ENCODE results near the gene PKN2. TPM values are rescaled to one million over a fixed set of nuclear protein-coding genes. Genes with fewer than 3 reads are reported as not detected.
A peak's percentile ranks its signal among the peaks of the same experiment; 100 is the strongest.

The PKN2 gene
- total RNA-seq, 2 experiments from 2014 or later = 16.4 to 24.9 TPM

- peaks cover 4% of the 10 kb centered on the region for H3K36me3 Mint-ChIP-seq (ENCODE audit: low read depth)
- H3K4me1 Mint-ChIP-seq = peaks cover 12% of the 10 kb centered on the region
- no peak overlapping the region for H3K27ac Mint-ChIP-seq
- POLR2A ChIA-PET = no interaction called here
- DNase-seq (no peak), ATAC-seq (no peak)
- intact Hi-C loops (cut with DNase I, micrococcal nuclease) = loop anchor here in 1 of 2 experiments (5.0 kb wide), 1 partner anchor 197 kb away; no protein-coding TSS in a partner anchor
- H3K9me3 Mint-ChIP-seq (ENCODE audit: low read depth) = no peaks in the 10 kb centered on the region
- CTCF ChIA-PET = interaction anchor here (0.6 to 1.2 kb wide), 3 partner anchors 15 to 502 kb away, joined by 3 to 4 read pairs (median 3); no protein-coding TSS in a partner anchor
- H3K4me3 Mint-ChIP-seq = no peak overlapping the region
- no peaks in the 10 kb centered on the region for H3K27me3 Mint-ChIP-seq
These were observed 3.6 kb upstream of the PKN2 start for GRCh38 chr1:88680471-88680870.

GRCh38 chr1:88680911-88681622 lies 3.0 kb upstream of the PKN2 start:
- ChIA-PET CTCF (interaction anchor here (0.6 to 1.2 kb wide), 3 partner anchors 15 to 503 kb away, joined by 3 to 4 read pairs (median 3); no protein-coding TSS in a partner anchor), POLR2A (no interaction called here)
- DNase-seq (no peak), ATAC-seq (no peak)
- H3K27ac Mint-ChIP-seq = no peak overlapping the region
- no peaks in the 10 kb centered on the region for H3K9me3 Mint-ChIP-seq (ENCODE audit: low read depth)
- intact Hi-C loops (cut with DNase I, micrococcal nuclease) = loop anchor here in 1 of 2 experiments (5.0 kb wide), 1 partner anchor 196 kb away; no protein-coding TSS in a partner anchor
- peaks cover 4% of the 10 kb centered on the region for H3K36me3 Mint-ChIP-seq (ENCODE audit: low read depth)
- H3K4me3 Mint-ChIP-seq = no peak overlapping the region
- no peaks in the 10 kb centered on the region for H3K27me3 Mint-ChIP-seq
- peaks cover 13% of the 10 kb centered on the region for H3K4me1 Mint-ChIP-seq

- intact Hi-C loops (cut with DNase I, micrococcal nuclease) = loop anchor here (1.0 to 5.0 kb wide), 5 partner anchors 25 to 1770 kb away; partner anchors contain the start of genes HS2ST1 (in 2 of the 2), SELENOF (in 2 of the 2) and GTF2B (in 1 of the 2)
- POLR2A ChIA-PET = interaction anchor here (0.6 to 1.4 kb wide), 8 partner anchors 9 to 205 kb away, joined by 3 to 7 read pairs (median 3); no protein-coding TSS in a partner anchor
These were observed 597 bp downstream of the PKN2 start for GRCh38 chr1:88684482-88685258.

GRCh38 chr1:88685259-88685620 lies 1.2 kb downstream of the PKN2 start:
- Mint-ChIP-seq H3K36me3 (ENCODE audit: low read depth) (peaks cover 4% of the 10 kb centered on the region), H3K27ac (peak overlapping the region; percentile 99), H3K27me3 (no peaks in the 10 kb centered on the region), H3K4me3 (peak overlapping the region; percentile 94), H3K9me3 (ENCODE audit: low read depth) (no peaks in the 10 kb centered on the region), H3K4me1 (peaks cover 30% of the 10 kb centered on the region)
- ChIA-PET POLR2A (interaction anchor here (0.6 to 1.4 kb wide), 6 partner anchors 8 to 205 kb away, joined by 3 to 7 read pairs (median 4); no protein-coding TSS in a partner anchor), CTCF (interaction anchor here (0.6 to 2.2 kb wide), 9 partner anchors 9 to 1929 kb away, joined by 3 to 13 read pairs (median 5); no protein-coding TSS in a partner anchor)
- DNase-seq = no peak
- ATAC-seq = no peak
- intact Hi-C loops (cut with DNase I, micrococcal nuclease) = loop anchor here in 1 of 2 experiments (2.0 kb wide), 1 partner anchor 1770 kb away; the partner anchor contains the start of genes HS2ST1 and SELENOF

More at GRCh38 chr1:88684482-88685258, 597 bp downstream of the PKN2 start:
- peak; percentile 84 for DNase-seq
- CTCF ChIA-PET = interaction anchor here (0.6 to 2.2 kb wide), 10 partner anchors 10 to 1929 kb away, joined by 3 to 13 read pairs (median 4); no protein-coding TSS in a partner anchor
- Mint-ChIP-seq H3K36me3 (ENCODE audit: low read depth) (peaks cover 4% of the 10 kb centered on the region), H3K4me3 (peak overlapping the region; percentile 94), H3K27me3 (no peaks in the 10 kb centered on the region), H3K27ac (peak overlapping the region; percentile 99), H3K4me1 (peaks cover 27% of the 10 kb centered on the region), H3K9me3 (ENCODE audit: low read depth) (no peaks in the 10 kb centered on the region)
- ATAC-seq = peak; percentile 42

DNA sequence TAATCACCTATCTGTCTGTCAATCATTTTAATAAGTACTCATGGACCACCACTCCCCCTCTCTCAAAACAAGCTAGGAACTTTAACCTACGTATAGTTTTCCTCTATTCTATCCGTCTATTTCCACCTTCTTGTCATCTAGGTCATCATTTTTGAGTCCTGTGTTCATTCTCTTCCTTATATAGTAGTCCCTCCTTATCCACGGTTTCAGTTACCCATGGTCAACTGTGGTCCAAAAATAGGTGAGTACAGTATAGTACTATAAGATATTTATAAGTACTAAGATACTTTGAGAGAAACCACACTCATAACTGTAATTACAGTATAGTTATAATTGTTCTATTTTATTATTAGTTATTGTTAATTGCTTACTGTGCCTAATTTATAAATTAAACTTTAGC lies 7.5 kb downstream of the PKN2 start:
- no peaks in the 10 kb centered on the region for H3K9me3 Mint-ChIP-seq (ENCODE audit: low read depth)
- peaks cover 15% of the 10 kb centered on the region for H3K36me3 Mint-ChIP-seq (ENCODE audit: low read depth)
- DNase-seq (no peak), ATAC-seq (no peak)
- H3K27ac Mint-ChIP-seq = no peak overlapping the region
- ChIA-PET CTCF (no interaction called here), POLR2A (no interaction called here)
- peaks cover 47% of the 10 kb centered on the region for H3K4me1 Mint-ChIP-seq
- H3K4me3 Mint-ChIP-seq = no peak overlapping the region
- no peaks in the 10 kb centered on the region for H3K27me3 Mint-ChIP-seq
- intact Hi-C loops (cut with DNase I, micrococcal nuclease) = no loop called here

DNA sequence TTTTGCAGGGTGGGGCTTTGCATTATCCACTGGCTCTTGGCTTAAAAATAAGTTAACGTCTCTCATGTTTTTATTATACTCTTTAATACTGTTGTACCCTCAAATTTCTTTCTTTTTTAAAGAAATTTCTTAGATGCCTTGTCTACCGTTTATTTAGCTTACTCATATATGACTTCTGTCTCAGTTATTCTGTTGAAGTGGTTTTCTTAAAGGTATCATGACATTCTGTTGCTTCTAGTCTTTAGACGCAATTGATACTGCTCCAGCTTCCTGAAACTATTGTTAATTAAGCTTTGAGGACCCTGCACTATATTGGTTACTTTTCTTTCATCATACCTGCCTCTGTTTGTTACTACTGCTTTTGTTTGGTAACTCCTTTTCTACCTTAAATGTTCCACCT lies 11.7 kb downstream of the PKN2 start:
- Mint-ChIP-seq H3K4me1 (peaks cover 46% of the 10 kb centered on the region), H3K27me3 (no peaks in the 10 kb centered on the region), H3K36me3 (ENCODE audit: low read depth) (peaks cover 34% of the 10 kb centered on the region), H3K9me3 (ENCODE audit: low read depth) (no peaks in the 10 kb centered on the region), H3K4me3 (no peak overlapping the region), H3K27ac (no peak overlapping the region)
- POLR2A ChIA-PET = interaction anchor here (1.0 kb wide), 1 partner anchor 13 kb away, joined by 3 read pairs; no protein-coding TSS in a partner anchor
- DNase-seq (no peak), ATAC-seq (peak; percentile 49)
- intact Hi-C loops (cut with DNase I, micrococcal nuclease) = loop anchor here in 1 of 2 experiments (2.0 kb wide), 1 partner anchor 71 kb away; no protein-coding TSS in a partner anchor
- CTCF ChIA-PET = interaction anchor here (0.9 to 1.2 kb wide), 2 partner anchors 12 to 15 kb away, joined by 3 to 4 read pairs; partner anchors contain the start of gene PKN2

DNA sequence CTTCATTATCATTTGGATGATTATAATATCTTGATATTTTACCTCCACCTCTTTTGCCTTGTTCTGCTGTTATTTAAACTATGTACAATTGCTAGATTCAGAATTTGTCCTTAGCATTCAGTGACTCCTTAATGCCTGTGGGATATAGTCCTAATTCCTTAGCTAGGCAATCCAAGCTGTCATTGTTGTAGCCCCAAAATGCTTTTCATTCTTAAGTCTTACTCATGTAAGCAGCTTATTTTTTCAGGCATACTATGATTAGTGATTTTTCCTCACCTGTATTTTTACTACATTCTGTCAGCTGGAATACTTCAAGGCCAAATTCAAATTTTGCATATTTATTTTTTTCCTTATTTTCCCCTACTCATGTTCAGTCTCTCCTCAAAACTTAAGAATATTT lies 13.4 kb downstream of the PKN2 start:
- H3K4me3 Mint-ChIP-seq = no peak overlapping the region
- H3K36me3 Mint-ChIP-seq (ENCODE audit: low read depth) = peaks cover 29% of the 10 kb centered on the region
- POLR2A ChIA-PET = no interaction called here
- no peak for ATAC-seq
- no peaks in the 10 kb centered on the region for H3K9me3 Mint-ChIP-seq (ENCODE audit: low read depth)
- no peaks in the 10 kb centered on the region for H3K27me3 Mint-ChIP-seq
- peaks cover 49% of the 10 kb centered on the region for H3K4me1 Mint-ChIP-seq
- CTCF ChIA-PET = interaction anchor here (0.7 to 1.4 kb wide), 4 partner anchors 12 to 101 kb away, joined by 3 to 6 read pairs (median 3); no protein-coding TSS in a partner anchor
- no peak overlapping the region for H3K27ac Mint-ChIP-seq
- DNase-seq = no peak
- intact Hi-C loops (cut with DNase I, micrococcal nuclease) = loop anchor here in 1 of 2 experiments (2.0 kb wide), 1 partner anchor 69 kb away; no protein-coding TSS in a partner anchor

GRCh38 chr1:88698140-88698539 lies 14.1 kb downstream of the PKN2 start:
- ChIA-PET POLR2A (no interaction called here), CTCF (interaction anchor here (0.7 to 1.4 kb wide), 2 partner anchors 13 to 38 kb away, joined by 3 to 6 read pairs; no protein-coding TSS in a partner anchor)
- intact Hi-C loops (cut with DNase I, micrococcal nuclease) = no loop called here
- DNase-seq (no peak), ATAC-seq (no peak)
- Mint-ChIP-seq H3K4me3 (no peak overlapping the region), H3K36me3 (ENCODE audit: low read depth) (peaks cover 29% of the 10 kb centered on the region), H3K27ac (no peak overlapping the region), H3K4me1 (peaks cover 52% of the 10 kb centered on the region), H3K27me3 (no peaks in the 10 kb centered on the region), H3K9me3 (ENCODE audit: low read depth) (no peaks in the 10 kb centered on the region)

GRCh38 chr1:88698764-88699163 lies 14.7 kb downstream of the PKN2 start:
- peaks cover 27% of the 10 kb centered on the region for H3K36me3 Mint-ChIP-seq (ENCODE audit: low read depth)
- DNase-seq (no peak), ATAC-seq (no peak)
- peaks cover 48% of the 10 kb centered on the region for H3K4me1 Mint-ChIP-seq
- ChIA-PET CTCF (no interaction called here), POLR2A (no interaction called here)
- H3K4me3 Mint-ChIP-seq = no peak overlapping the region
- intact Hi-C loops (cut with DNase I, micrococcal nuclease) = no loop called here
- H3K27me3 Mint-ChIP-seq = no peaks in the 10 kb centered on the region
- H3K9me3 Mint-ChIP-seq (ENCODE audit: low read depth) = no peaks in the 10 kb centered on the region
- no peak overlapping the region for H3K27ac Mint-ChIP-seq

DNA sequence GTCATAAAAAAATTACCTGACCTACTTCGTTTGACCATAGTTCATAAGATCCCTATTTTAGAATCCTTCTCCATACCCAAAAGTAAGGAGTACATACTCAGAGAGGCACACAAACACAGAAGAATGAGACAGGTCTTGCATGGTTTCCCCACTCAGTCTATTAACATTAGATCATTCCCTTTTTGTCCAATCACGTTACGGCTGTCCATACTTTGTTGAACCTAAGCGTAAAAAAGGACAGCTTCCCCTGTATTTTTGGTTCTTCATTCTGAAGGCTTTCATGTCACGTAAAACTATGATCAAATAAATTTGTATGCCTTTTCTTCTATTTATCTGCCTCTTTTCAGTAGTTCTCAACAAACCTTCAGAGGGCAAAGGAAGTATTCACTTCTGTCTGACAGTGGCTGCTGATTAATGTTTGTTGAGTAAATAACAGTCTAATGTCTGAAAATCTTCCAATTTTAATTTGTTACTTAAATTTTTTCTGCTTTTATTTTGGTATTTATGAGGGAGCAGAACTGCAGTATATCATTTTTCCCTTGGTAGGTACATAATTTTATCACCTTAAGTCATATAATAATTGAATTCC lies 16.4 kb downstream of the PKN2 start:
- CTCF ChIA-PET = interaction anchor here (0.8 to 1.9 kb wide), 5 partner anchors 10 to 224 kb away, joined by 3 to 8 read pairs (median 3); partner anchors contain the start of gene PKN2
- intact Hi-C loops (cut with DNase I, micrococcal nuclease) = no loop called here
- Mint-ChIP-seq H3K27me3 (no peaks in the 10 kb centered on the region), H3K4me3 (no peak overlapping the region), H3K9me3 (ENCODE audit: low read depth) (no peaks in the 10 kb centered on the region), H3K36me3 (ENCODE audit: low read depth) (peaks cover 22% of the 10 kb centered on the region), H3K27ac (no peak overlapping the region), H3K4me1 (peaks cover 36% of the 10 kb centered on the region)
- ATAC-seq (no peak), DNase-seq (no peak)
- POLR2A ChIA-PET = no interaction called here

All from activated CD4-positive, alpha-beta T cell treated with anti-CD3 and anti-CD28 coated beads for 36 hours (primary cell).